ENCODE data around the gene FRAS1. TPM values are rescaled to one million over a fixed set of nuclear protein-coding genes. Genes with fewer than 3 reads are reported as not detected.

The FRAS1 gene
- total and polyA plus RNA-seq, 12 donors = 0.20 to 2.3 (median 0.84) TPM

GRCh38 chr4:78518561-78518960, 461.4 kb downstream of the FRAS1 start:
- DNase-seq = no peak
- no peak for TF ChIP-seq POLR2A (IDR thresholded peaks at IDR 0.05)
- no peak for TF ChIP-seq CTCF (IDR thresholded peaks at IDR 0.05)
- H3K9me3 ChIP-seq (replicated peaks in 1 of 3) = no peaks in the 10 kb centered on the region
- no peak overlapping the region for H3K27ac ChIP-seq
- intact Hi-C loops (cut with DNase I) = loop anchor here (10.0 kb wide), 2 partner anchors 464 to 554 kb away; partner anchors contain the start of gene FRAS1 (in 1 of the 2)
- 48 to 72% (median 59%) methylated on average over 3 of the region's 3 CpGs for WGBS, 4 donors
- no peaks in the 10 kb centered on the region for H3K4me1 ChIP-seq (replicated peaks in 1 of 2)
- H3K36me3 ChIP-seq (replicated peaks in 1 of 2) = no peaks in the 10 kb centered on the region
- no peak overlapping the region for H3K4me3 ChIP-seq
- no peaks in the 10 kb centered on the region for H3K27me3 ChIP-seq

- no peaks in the 10 kb centered on the region for H3K9me3 ChIP-seq (replicated peaks in 1 of 3)
- H3K4me3 ChIP-seq = no peak overlapping the region
- H3K36me3 ChIP-seq (replicated peaks in 1 of 2) = no peaks in the 10 kb centered on the region
- WGBS, 4 donors = 68 to 85% (median 76%) methylated on average over 3 of the region's 3 CpGs
- intact Hi-C loops (cut with DNase I) = loop anchor here (10.0 kb wide), 2 partner anchors 465 to 555 kb away; partner anchors contain the start of gene FRAS1 (in 1 of the 2)
- DNase-seq = no peak
- no peaks in the 10 kb centered on the region for H3K4me1 ChIP-seq (replicated peaks in 1 of 2)
- no peak for TF ChIP-seq POLR2A (IDR thresholded peaks at IDR 0.05)
- TF ChIP-seq CTCF (IDR thresholded peaks at IDR 0.05) = no peak
- H3K27me3 ChIP-seq = no peaks in the 10 kb centered on the region
- H3K27ac ChIP-seq = no peak overlapping the region
Observed at GRCh38 chr4:78519962-78520361, 462.8 kb downstream of the FRAS1 start.

GRCh38 chr4:78520808-78521226, 463.7 kb downstream of the FRAS1 start:
- H3K4me1 ChIP-seq (replicated peaks in 1 of 2) = no peaks in the 10 kb centered on the region
- H3K36me3 ChIP-seq (replicated peaks in 1 of 2) = no peaks in the 10 kb centered on the region
- H3K9me3 ChIP-seq (replicated peaks in 1 of 3) = no peaks in the 10 kb centered on the region
- intact Hi-C loops (cut with DNase I) = no loop called here
- DNase-seq = no peak
- H3K27ac ChIP-seq = no peak overlapping the region
- WGBS, 4 donors = 44 to 60% (median 50%) methylated on average over 3 of the region's 3 CpGs
- no peaks in the 10 kb centered on the region for H3K27me3 ChIP-seq
- H3K4me3 ChIP-seq = no peak overlapping the region
- no peak for TF ChIP-seq POLR2A (IDR thresholded peaks at IDR 0.05)
- TF ChIP-seq CTCF (IDR thresholded peaks at IDR 0.05) = no peak

GRCh38 chr4:78524009-78524408, 466.9 kb downstream of the FRAS1 start:
- Histone ChIP-seq H3K4me1 (replicated peaks in 1 of 2) (no peaks in the 10 kb centered on the region), H3K9me3 (replicated peaks in 1 of 3) (no peaks in the 10 kb centered on the region), H3K4me3 (no peak overlapping the region), H3K36me3 (replicated peaks in 1 of 2) (no peaks in the 10 kb centered on the region), H3K27me3 (no peaks in the 10 kb centered on the region), H3K27ac (no peak overlapping the region)
- DNase-seq = no peak
- 0 to 86% (median 45%) methylated on average over 1 of the region's 1 CpG for WGBS, 4 donors
- TF ChIP-seq POLR2A (IDR thresholded peaks at IDR 0.05) = no peak
- no peak for TF ChIP-seq CTCF (IDR thresholded peaks at IDR 0.05)
- intact Hi-C loops (cut with DNase I) = no loop called here
